ENCODE measurements around the gene ANO9. TPM values are rescaled to one million over a fixed set of nuclear protein-coding genes. Genes with fewer than 3 reads are reported as not detected.
"Not testable (repeated sequence)": the region's sequence is repeated elsewhere in the genome, so short reads cannot be mapped to it uniquely, and the experiment has no call there.

ANO9 gene
- total RNA-seq, 1 donor, result not detected

- Histone ChIP-seq H3K9me3 (ENCODE audit: low read depth, low read length) (no peaks in the 10 kb centered on the region), H4K20me1 (ENCODE audit: insufficient read depth, low read length) (no peaks in the 10 kb centered on the region), H3K27me3 (ENCODE audit: insufficient read depth, low read length) (peaks cover 10% of the 10 kb centered on the region), H3K4me3 (ENCODE audit: insufficient read depth, low read length) (no peak overlapping the region), H3K4me1 (ENCODE audit: insufficient read depth, low read length) (peaks cover 6% of the 10 kb centered on the region), H2AFZ (ENCODE audit: low read length) (no peak overlapping the region), H3K36me3 (ENCODE audit: insufficient read depth, low read length) (no peaks in the 10 kb centered on the region), H3K79me2 (ENCODE audit: insufficient read depth, low read length) (no peaks in the 10 kb centered on the region), H3K27ac (ENCODE audit: low read depth, low read length) (no peak overlapping the region), H3K4me2 (ENCODE audit: insufficient read depth, low read length) (no peak overlapping the region)
- no peak for DNase-seq (ENCODE audit: insufficient read length, low spot score, missing footprints)
- no peak for TF ChIP-seq CTCF (IDR thresholded peaks at IDR 0.05; ENCODE audit: extremely low read depth, low read depth, low read length)
These were observed 28.4 kb downstream of the ANO9 start for GRCh38 chr11:413120-414081.

GRCh38 chr11:412641-413119, 29.1 kb downstream of the ANO9 start:
- Histone ChIP-seq H3K36me3 (ENCODE audit: insufficient read depth, low read length) (no peaks in the 10 kb centered on the region), H3K9me3 (ENCODE audit: low read depth, low read length) (no peaks in the 10 kb centered on the region), H3K79me2 (ENCODE audit: insufficient read depth, low read length) (no peaks in the 10 kb centered on the region), H3K27me3 (ENCODE audit: insufficient read depth, low read length) (peaks cover 3% of the 10 kb centered on the region), H3K4me2 (ENCODE audit: insufficient read depth, low read length) (no peak overlapping the region), H2AFZ (ENCODE audit: low read length) (no peak overlapping the region), H3K4me3 (ENCODE audit: insufficient read depth, low read length) (no peak overlapping the region), H3K4me1 (ENCODE audit: insufficient read depth, low read length) (peaks cover 6% of the 10 kb centered on the region), H4K20me1 (ENCODE audit: insufficient read depth, low read length) (no peaks in the 10 kb centered on the region), H3K27ac (ENCODE audit: low read depth, low read length) (no peak overlapping the region)
- DNase-seq (ENCODE audit: insufficient read length, low spot score, missing footprints), result no peak
- no peak for TF ChIP-seq CTCF (IDR thresholded peaks at IDR 0.05; ENCODE audit: extremely low read depth, low read depth, low read length)

GRCh38 chr11:411520-411919, 30.3 kb downstream of the ANO9 start:
- H3K9me3 ChIP-seq (ENCODE audit: low read depth, low read length); H2AFZ ChIP-seq (ENCODE audit: low read length); H3K36me3 ChIP-seq (ENCODE audit: insufficient read depth, low read length); H3K4me2 ChIP-seq (ENCODE audit: insufficient read depth, low read length); H3K27me3 ChIP-seq (ENCODE audit: insufficient read depth, low read length); H3K79me2 ChIP-seq (ENCODE audit: insufficient read depth, low read length); H3K4me1 ChIP-seq (ENCODE audit: insufficient read depth, low read length); DNase-seq (ENCODE audit: insufficient read length, low spot score, missing footprints); H3K27ac ChIP-seq (ENCODE audit: low read depth, low read length); H4K20me1 ChIP-seq (ENCODE audit: insufficient read depth, low read length); H3K4me3 ChIP-seq (ENCODE audit: insufficient read depth, low read length): not testable (repeated sequence)

GRCh38 chr11:410711-411110, 31.1 kb downstream of the ANO9 start:
- not testable (repeated sequence) for H3K4me3 ChIP-seq (ENCODE audit: insufficient read depth, low read length); H3K36me3 ChIP-seq (ENCODE audit: insufficient read depth, low read length); H4K20me1 ChIP-seq (ENCODE audit: insufficient read depth, low read length); H3K79me2 ChIP-seq (ENCODE audit: insufficient read depth, low read length); H3K27ac ChIP-seq (ENCODE audit: low read depth, low read length); H3K9me3 ChIP-seq (ENCODE audit: low read depth, low read length); DNase-seq (ENCODE audit: insufficient read length, low spot score, missing footprints); H3K4me1 ChIP-seq (ENCODE audit: insufficient read depth, low read length); H3K27me3 ChIP-seq (ENCODE audit: insufficient read depth, low read length); H3K4me2 ChIP-seq (ENCODE audit: insufficient read depth, low read length); H2AFZ ChIP-seq (ENCODE audit: low read length)

All from osteoblast (primary cell).